PFSK-1 (cell line): ENCODE results near the gene SUSD4.

ENCODE experiments used
- POLR2AphosphoS5 ChIP-seq: IDR thresholded peaks from 2 replicates; pipeline ENCODE4 v1.6.1; 2012; ENCODE audit warnings: low read depth, mild to moderate bottlenecking, control low read depth, low read length, moderate library complexity
- TAF1 ChIP-seq: IDR thresholded peaks from 2 replicates; pipeline ENCODE4 v1.6.1; 2012; ENCODE audit warnings: low read length, control low read depth, borderline replicate concordance; ENCODE audit not compliant: insufficient read depth
- TF ChIP-seq, protein P1 (sequence below), 2 experiments: IDR thresholded peaks; 2 replicates each; pipeline versions ENCODE4 v1.6.1 to v1.8.0; 2011 to 2012; ENCODE audit warnings: low read depth in 2 of 2, low read length in 2 of 2, control low read depth in 1 of 2, inconsistent platforms in 1 of 2, mild to moderate bottlenecking in 1 of 2, moderate library complexity in 1 of 2; ENCODE audit not compliant: insufficient read depth in 1 of 2

DNA sequence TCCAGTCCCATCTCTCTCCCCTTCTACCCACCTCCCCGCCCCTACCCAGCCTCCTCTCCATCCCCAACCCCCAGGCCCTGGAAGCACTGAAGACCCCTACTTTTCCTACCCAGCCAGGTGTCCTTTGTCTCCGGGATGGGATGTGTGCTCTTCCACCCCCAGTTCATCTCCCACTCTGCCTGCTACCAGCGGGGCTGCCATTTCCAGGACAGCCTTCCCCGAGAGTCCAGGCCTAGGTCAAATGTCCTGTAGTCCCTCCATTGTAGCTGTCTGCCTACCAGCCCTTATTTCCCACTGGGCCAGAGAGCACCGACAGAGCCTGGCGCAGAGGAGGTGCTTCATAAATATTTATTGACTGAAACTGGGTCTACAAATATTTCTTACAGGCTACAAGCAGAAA lies 148.9 kb downstream of the SUSD4 start:
- TF ChIP-seq, protein P1, sequence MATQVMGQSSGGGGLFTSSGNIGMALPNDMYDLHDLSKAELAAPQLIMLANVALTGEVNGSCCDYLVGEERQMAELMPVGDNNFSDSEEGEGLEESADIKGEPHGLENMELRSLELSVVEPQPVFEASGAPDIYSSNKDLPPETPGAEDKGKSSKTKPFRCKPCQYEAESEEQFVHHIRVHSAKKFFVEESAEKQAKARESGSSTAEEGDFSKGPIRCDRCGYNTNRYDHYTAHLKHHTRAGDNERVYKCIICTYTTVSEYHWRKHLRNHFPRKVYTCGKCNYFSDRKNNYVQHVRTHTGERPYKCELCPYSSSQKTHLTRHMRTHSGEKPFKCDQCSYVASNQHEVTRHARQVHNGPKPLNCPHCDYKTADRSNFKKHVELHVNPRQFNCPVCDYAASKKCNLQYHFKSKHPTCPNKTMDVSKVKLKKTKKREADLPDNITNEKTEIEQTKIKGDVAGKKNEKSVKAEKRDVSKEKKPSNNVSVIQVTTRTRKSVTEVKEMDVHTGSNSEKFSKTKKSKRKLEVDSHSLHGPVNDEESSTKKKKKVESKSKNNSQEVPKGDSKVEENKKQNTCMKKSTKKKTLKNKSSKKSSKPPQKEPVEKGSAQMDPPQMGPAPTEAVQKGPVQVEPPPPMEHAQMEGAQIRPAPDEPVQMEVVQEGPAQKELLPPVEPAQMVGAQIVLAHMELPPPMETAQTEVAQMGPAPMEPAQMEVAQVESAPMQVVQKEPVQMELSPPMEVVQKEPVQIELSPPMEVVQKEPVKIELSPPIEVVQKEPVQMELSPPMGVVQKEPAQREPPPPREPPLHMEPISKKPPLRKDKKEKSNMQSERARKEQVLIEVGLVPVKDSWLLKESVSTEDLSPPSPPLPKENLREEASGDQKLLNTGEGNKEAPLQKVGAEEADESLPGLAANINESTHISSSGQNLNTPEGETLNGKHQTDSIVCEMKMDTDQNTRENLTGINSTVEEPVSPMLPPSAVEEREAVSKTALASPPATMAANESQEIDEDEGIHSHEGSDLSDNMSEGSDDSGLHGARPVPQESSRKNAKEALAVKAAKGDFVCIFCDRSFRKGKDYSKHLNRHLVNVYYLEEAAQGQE (IDR thresholded peaks at IDR 0.05; ENCODE audit: insufficient read depth in 1 of 2, low read depth in 2 of 2, low read length in 2 of 2), result no peak
- TF ChIP-seq POLR2AphosphoS5 (no peak), TAF1 (no peak)
